ENCODE results near the gene THUMPD2.
"Not testable (repeated sequence)": the region's sequence is repeated elsewhere in the genome, so short reads cannot be mapped to it uniquely, and the experiment has no call there.

The THUMPD2 gene

DNA sequence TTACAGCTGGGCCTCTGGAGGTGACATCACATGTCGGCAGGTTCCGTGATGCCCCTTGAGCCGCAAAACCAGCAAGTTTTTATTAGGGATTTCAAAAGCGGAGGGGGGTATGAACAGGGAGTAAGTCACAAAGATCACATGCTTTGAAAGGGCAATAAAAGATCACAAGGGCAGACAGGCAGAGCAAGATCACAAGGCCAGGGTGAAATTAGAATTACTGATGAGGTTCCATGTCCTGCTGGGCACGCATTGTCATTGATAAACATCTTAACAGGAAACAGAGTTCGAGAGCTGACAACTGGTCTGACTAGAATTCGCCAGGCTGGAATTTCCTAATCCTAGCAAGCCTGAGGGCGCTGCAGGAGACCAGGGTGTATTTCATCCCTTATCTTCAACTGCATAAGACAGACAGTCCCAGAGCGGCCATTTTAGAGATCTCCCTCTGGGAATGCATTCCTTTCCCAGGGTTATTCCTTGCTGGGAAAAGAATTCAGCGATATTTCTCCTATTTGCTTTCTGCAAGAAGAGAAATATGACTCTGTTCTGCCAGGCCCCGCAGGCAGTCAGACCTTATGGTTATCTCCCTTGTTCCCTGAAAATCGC lies 11.3 kb upstream of the THUMPD2 start:
- H3K79me2 ChIP-seq (ENCODE audit: control insufficient read depth, insufficient read depth, low read length, poor library complexity); H3K4me2 ChIP-seq (ENCODE audit: low read length); H3K4me3 ChIP-seq (ENCODE audit: low read depth, low read length); H2AFZ ChIP-seq (ENCODE audit: insufficient read depth, low read length, poor library complexity); H3K18ac ChIP-seq (ENCODE audit: low read length); H2BK120ac ChIP-seq (ENCODE audit: insufficient read depth, low read length, poor library complexity); H2AK5ac ChIP-seq (ENCODE audit: low read length); H3K4me1 ChIP-seq (ENCODE audit: control insufficient read depth in 1 of 2, insufficient read depth in 2 of 2, low read length in 2 of 2); H4K8ac ChIP-seq (ENCODE audit: low read depth, low read length); H3K14ac ChIP-seq (ENCODE audit: low read length); H3K4ac ChIP-seq (ENCODE audit: low read depth, low read length); H4K12ac ChIP-seq (ENCODE audit: low read depth, low read length); H2BK5ac ChIP-seq (ENCODE audit: low read depth, low read length, poor library complexity); H2BK12ac ChIP-seq (ENCODE audit: low read length); H3K9ac ChIP-seq (ENCODE audit: low read length); H3K9me3 ChIP-seq (ENCODE audit: insufficient read depth, low read depth, low read length); H3K36me3 ChIP-seq (ENCODE audit: control insufficient read depth in 1 of 2, insufficient read depth in 2 of 2, low read length in 2 of 2); H3K27me3 ChIP-seq (ENCODE audit: insufficient read depth, low read length); H3K79me1 ChIP-seq (ENCODE audit: low read length); H3K23ac ChIP-seq (ENCODE audit: low read length); H4K91ac ChIP-seq (ENCODE audit: low read depth, low read length); H3K27ac ChIP-seq (ENCODE audit: low read depth, low read length): not testable (repeated sequence)
- no CpG with 5 or more reads among the region's 12 CpGs for WGBS (ENCODE audit: extremely low coverage, insufficient coverage, insufficient read length)
- peak in 1 of 2 donors; percentile 44 for DNase-seq

DNA sequence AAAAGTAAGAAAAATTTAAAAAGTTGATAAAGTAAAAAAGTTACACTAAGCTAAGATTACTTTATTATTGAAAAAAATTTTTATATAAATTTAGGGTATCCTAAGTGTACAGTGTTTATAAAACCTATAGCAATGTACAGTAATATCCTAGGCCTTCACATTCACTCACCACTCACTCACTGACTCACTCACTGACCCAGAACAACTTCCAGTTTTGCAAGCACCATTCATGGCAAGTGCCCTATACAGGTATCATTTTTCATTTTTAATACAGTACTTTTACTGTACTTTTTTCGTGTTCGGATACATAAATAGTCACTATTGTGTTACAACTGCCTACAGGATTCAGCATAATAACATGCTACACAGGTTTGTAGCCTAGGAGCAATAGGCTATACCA lies 8.9 kb upstream of the THUMPD2 start:
- no peak overlapping the region for H3K4me3 ChIP-seq (ENCODE audit: low read depth, low read length)
- no peak overlapping the region for H2AK5ac ChIP-seq (ENCODE audit: low read length)
- H2BK5ac ChIP-seq (ENCODE audit: low read depth, low read length, poor library complexity), result no peak overlapping the region
- peaks cover 2% of the 10 kb centered on the region for H3K79me1 ChIP-seq (ENCODE audit: low read length)
- no peak overlapping the region for H3K4ac ChIP-seq (ENCODE audit: low read depth, low read length)
- peaks cover 1% of the 10 kb centered on the region for H3K9me3 ChIP-seq (ENCODE audit: insufficient read depth, low read depth, low read length)
- H3K36me3 ChIP-seq (ENCODE audit: control insufficient read depth in 1 of 2, insufficient read depth in 2 of 2, low read length in 2 of 2), result no peaks in the 10 kb centered on the region
- no peak overlapping the region for H2AFZ ChIP-seq (ENCODE audit: insufficient read depth, low read length, poor library complexity)
- H3K79me2 ChIP-seq (ENCODE audit: control insufficient read depth, insufficient read depth, low read length, poor library complexity), result no peaks in the 10 kb centered on the region
- H3K27ac ChIP-seq (ENCODE audit: low read depth, low read length), result no peak overlapping the region
- H4K12ac ChIP-seq (ENCODE audit: low read depth, low read length), result no peak overlapping the region
- H3K18ac ChIP-seq (ENCODE audit: low read length), result no peak overlapping the region
- no peaks in the 10 kb centered on the region for H3K27me3 ChIP-seq (ENCODE audit: insufficient read depth, low read length)
- H2BK120ac ChIP-seq (ENCODE audit: insufficient read depth, low read length, poor library complexity), result no peak overlapping the region
- no peak overlapping the region for H2BK12ac ChIP-seq (ENCODE audit: low read length)
- no peak overlapping the region for H4K8ac ChIP-seq (ENCODE audit: low read depth, low read length)
- WGBS (ENCODE audit: extremely low coverage, insufficient coverage, insufficient read length), result no CpG with 5 or more reads among the region's 2 CpGs
- no peak overlapping the region for H3K4me2 ChIP-seq (ENCODE audit: low read length)
- no peak overlapping the region for H3K23ac ChIP-seq (ENCODE audit: low read length)
- no peak for DNase-seq
- H3K14ac ChIP-seq (ENCODE audit: low read length), result no peak overlapping the region
- peaks cover 3% of the 10 kb centered on the region in 2 experiments for H3K4me1 ChIP-seq (ENCODE audit: control insufficient read depth in 1 of 2, insufficient read depth in 2 of 2, low read length in 2 of 2)
- no peak overlapping the region for H3K9ac ChIP-seq (ENCODE audit: low read length)
- no peak overlapping the region for H4K91ac ChIP-seq (ENCODE audit: low read depth, low read length)

GRCh38 chr2:39786761-39787522 lies 7.9 kb upstream of the THUMPD2 start:
- no peak overlapping the region for H2AFZ ChIP-seq (ENCODE audit: insufficient read depth, low read length, poor library complexity)

DNA sequence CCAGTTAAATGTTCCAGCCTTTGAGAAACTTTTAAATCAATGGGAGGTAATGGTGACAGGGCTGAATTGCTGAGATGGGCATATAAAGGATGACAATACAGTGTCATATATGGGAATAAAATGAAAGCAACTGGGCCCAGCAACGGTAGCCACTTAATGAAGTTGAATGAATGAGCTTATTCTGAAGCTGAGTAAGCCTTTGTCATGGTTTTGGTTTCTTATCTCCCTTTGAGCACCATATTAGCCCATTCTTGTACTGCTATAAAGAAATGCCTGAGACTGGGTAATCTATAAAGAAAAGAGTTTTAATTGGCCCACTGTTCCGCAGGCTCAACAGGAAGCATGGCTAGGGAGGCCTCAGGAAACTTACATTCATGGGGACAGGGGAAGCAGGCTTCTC lies 3.5 kb upstream of the THUMPD2 start:
- Histone ChIP-seq H4K8ac (ENCODE audit: low read depth, low read length) (no peak overlapping the region), H3K9me3 (ENCODE audit: insufficient read depth, low read depth, low read length) (peaks cover 2% of the 10 kb centered on the region), H3K79me1 (ENCODE audit: low read length) (peaks cover 13% of the 10 kb centered on the region), H4K91ac (ENCODE audit: low read depth, low read length) (peak overlapping the region; percentile 2), H3K27me3 (ENCODE audit: insufficient read depth, low read length) (no peaks in the 10 kb centered on the region), H2AFZ (ENCODE audit: insufficient read depth, low read length, poor library complexity) (no peak overlapping the region), H3K18ac (ENCODE audit: low read length) (no peak overlapping the region), H3K79me2 (ENCODE audit: control insufficient read depth, insufficient read depth, low read length, poor library complexity) (peaks cover 4% of the 10 kb centered on the region), H3K9ac (ENCODE audit: low read length) (no peak overlapping the region), H2BK12ac (ENCODE audit: low read length) (no peak overlapping the region), H3K23ac (ENCODE audit: low read length) (no peak overlapping the region), H2BK5ac (ENCODE audit: low read depth, low read length, poor library complexity) (no peak overlapping the region), H3K27ac (ENCODE audit: low read depth, low read length) (peak overlapping the region; percentile 71), H2BK120ac (ENCODE audit: insufficient read depth, low read length, poor library complexity) (no peak overlapping the region), H3K14ac (ENCODE audit: low read length) (no peak overlapping the region), H2AK5ac (ENCODE audit: low read length) (no peak overlapping the region), H3K4me2 (ENCODE audit: low read length) (no peak overlapping the region), H3K4ac (ENCODE audit: low read depth, low read length) (no peak overlapping the region), H3K4me3 (ENCODE audit: low read depth, low read length) (no peak overlapping the region), H4K12ac (ENCODE audit: low read depth, low read length) (no peak overlapping the region), H3K36me3 (ENCODE audit: control insufficient read depth in 1 of 2, insufficient read depth in 2 of 2, low read length in 2 of 2) (no peaks in the 10 kb centered on the region), H3K4me1 (ENCODE audit: control insufficient read depth in 1 of 2, insufficient read depth in 2 of 2, low read length in 2 of 2) (peaks cover 4 to 13% of the 10 kb centered on the region in 2 experiments)
- DNase-seq, result no peak
- no CpG with 5 or more reads among the region's 2 CpGs for WGBS (ENCODE audit: extremely low coverage, insufficient coverage, insufficient read length)

More at GRCh38 chr2:39786761-39787522, 7.9 kb upstream of the THUMPD2 start:
- Histone ChIP-seq H2BK5ac (ENCODE audit: low read depth, low read length, poor library complexity) (no peak overlapping the region), H3K79me2 (ENCODE audit: control insufficient read depth, insufficient read depth, low read length, poor library complexity) (no peaks in the 10 kb centered on the region), H3K4ac (ENCODE audit: low read depth, low read length) (no peak overlapping the region), H2AK5ac (ENCODE audit: low read length) (no peak overlapping the region), H3K9me3 (ENCODE audit: insufficient read depth, low read depth, low read length) (peaks cover 3% of the 10 kb centered on the region), H3K79me1 (ENCODE audit: low read length) (peaks cover 5% of the 10 kb centered on the region), H3K4me2 (ENCODE audit: low read length) (no peak overlapping the region), H3K14ac (ENCODE audit: low read length) (no peak overlapping the region), H3K9ac (ENCODE audit: low read length) (no peak overlapping the region), H3K18ac (ENCODE audit: low read length) (no peak overlapping the region), H2BK120ac (ENCODE audit: insufficient read depth, low read length, poor library complexity) (no peak overlapping the region), H2BK12ac (ENCODE audit: low read length) (no peak overlapping the region), H4K8ac (ENCODE audit: low read depth, low read length) (no peak overlapping the region), H3K36me3 (ENCODE audit: control insufficient read depth in 1 of 2, insufficient read depth in 2 of 2, low read length in 2 of 2) (no peaks in the 10 kb centered on the region), H3K23ac (ENCODE audit: low read length) (no peak overlapping the region), H4K91ac (ENCODE audit: low read depth, low read length) (no peak overlapping the region), H4K12ac (ENCODE audit: low read depth, low read length) (no peak overlapping the region), H3K27me3 (ENCODE audit: insufficient read depth, low read length) (no peaks in the 10 kb centered on the region), H3K27ac (ENCODE audit: low read depth, low read length) (no peak overlapping the region), H3K4me1 (ENCODE audit: control insufficient read depth in 1 of 2, insufficient read depth in 2 of 2, low read length in 2 of 2) (peaks cover 4 to 6% of the 10 kb centered on the region in 2 experiments), H3K4me3 (ENCODE audit: low read depth, low read length) (no peak overlapping the region)
- no CpG with 5 or more reads among the region's 7 CpGs for WGBS (ENCODE audit: extremely low coverage, insufficient coverage, insufficient read length)
- peak in 1 of 2 donors; percentile 46 for DNase-seq
